IPS-18a (cell line): Measurements from ENCODE around the gene GGT1.
"Not testable (repeated sequence)": the region's sequence is repeated elsewhere in the genome, so short reads cannot be mapped to it uniquely, and the experiment has no call there.

Experiments
- H3K27ac ChIP-seq: one replicate; pipeline ENCODE4 v1.5.1; 2013; ENCODE audit warnings: low read length
- H3K27me3 ChIP-seq: one replicate; pipeline ENCODE4 v1.6.1; 2013; ENCODE audit warnings: mild to moderate bottlenecking, low read length; ENCODE audit not compliant: control insufficient read depth, insufficient read depth
- H3K36me3 ChIP-seq: one replicate; pipeline ENCODE4 v1.6.1; 2013; ENCODE audit warnings: low read depth, low read length; ENCODE audit not compliant: control insufficient read depth
- H3K4me1 ChIP-seq: one replicate; pipeline ENCODE4 v1.6.1; 2013; ENCODE audit warnings: low read depth, low read length; ENCODE audit not compliant: control insufficient read depth
- H3K4me3 ChIP-seq: one replicate; pipeline ENCODE4 v1.5.1; 2013; ENCODE audit warnings: low read length
- H3K9ac ChIP-seq: one replicate; pipeline ENCODE4 v1.6.1; 2013; ENCODE audit warnings: mild to moderate bottlenecking, low read length, moderate library complexity
- H3K9me3 ChIP-seq: one replicate; pipeline ENCODE4 v1.6.1; 2013; ENCODE audit warnings: low read depth, low read length; ENCODE audit not compliant: control insufficient read depth

GGT1 gene

DNA sequence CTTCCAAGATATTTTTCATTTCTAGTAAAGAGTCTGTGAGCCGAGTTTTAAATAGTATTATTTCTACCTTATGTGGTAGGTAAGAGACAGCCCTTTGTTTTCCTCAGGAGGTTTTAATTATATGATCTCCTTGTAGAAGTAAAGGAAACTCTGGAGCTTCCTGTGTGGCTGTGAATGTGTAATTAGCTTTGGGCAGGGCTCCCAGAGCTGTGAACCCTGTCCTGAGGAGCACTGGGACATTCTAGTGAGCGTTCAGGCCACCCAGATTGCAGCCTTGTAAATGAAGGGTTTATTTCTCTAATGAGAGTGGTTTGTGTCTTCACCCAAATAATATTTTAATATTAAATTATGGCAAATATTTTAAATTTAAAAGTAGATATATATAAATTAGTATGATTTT, 69.5 kb downstream of the GGT1 start:
- not testable (repeated sequence) for H3K4me1 ChIP-seq, H3K4me3 ChIP-seq, H3K9me3 ChIP-seq, H3K27ac ChIP-seq, H3K27me3 ChIP-seq, H3K36me3 ChIP-seq, H3K9ac ChIP-seq
